A673 (cell line): ENCODE results near the gene KRTAP4-5. TPM values are rescaled to one million over a fixed set of nuclear protein-coding genes. Genes with fewer than 3 reads are reported as not detected.

Experiments
- BruUV-seq: library from RNA; stranded (reverse); fragments of 400-500 nt; replicated peaks from 2 replicates; lab custom pipeline; 2021; lab: Mats Ljungman, UMichigan
- CTCF ChIA-PET: fragments of 300-600 bp; sonication (Branson Sonifier 250); formaldehyde crosslinking; loops from one replicate; lab custom pipeline; 2022; ENCODE audit warnings: antibody characterized with exemption; lab: Charles Lee
- POLR2A ChIA-PET: fragments of 300-600 bp; sonication (Branson Sonifier 250); formaldehyde crosslinking; loops from one replicate; lab custom pipeline; 2022; ENCODE audit warnings: antibody characterized with exemption; ENCODE audit not compliant: low non-redundant PET; lab: Charles Lee
- DNase-seq: peaks from one replicate; pipeline ENCODE4 v3.0.0-alpha.2; 2015; ENCODE audit warnings: low spot score
- H3K27ac ChIP-seq: fragments of 200-600 bp; sonication (generic); 2 replicates; pipeline ENCODE4 v1.5.1; 2016; ENCODE audit warnings: mixed run types, low read depth, mild to moderate bottlenecking, mixed read lengths, antibody characterized with exemption, low read length; ENCODE audit not compliant: poor library complexity, severe bottlenecking
- H3K27me3 ChIP-seq: fragments of 200-600 bp; sonication (generic); replicated peaks from 2 replicates; pipeline ENCODE4 v1.6.1; 2017; ENCODE audit warnings: mixed run types, low read depth, mild to moderate bottlenecking, mixed read lengths, antibody characterized with exemption, low read length; ENCODE audit not compliant: insufficient read depth, poor library complexity
- H3K36me3 ChIP-seq: fragments of 200-600 bp; sonication (generic); 2 replicates; pipeline ENCODE4 v1.6.1; 2016; ENCODE audit warnings: mixed run types, mild to moderate bottlenecking, mixed read lengths, antibody characterized with exemption, low read length; ENCODE audit not compliant: insufficient read depth, poor library complexity, severe bottlenecking
- H3K4me1 ChIP-seq: fragments of 200-600 bp; sonication (generic); 2 replicates; pipeline ENCODE4 v1.6.1; 2017; ENCODE audit warnings: mixed run types, mild to moderate bottlenecking, mixed read lengths, antibody characterized with exemption, low read length; ENCODE audit not compliant: insufficient read depth, poor library complexity, severe bottlenecking
- H3K4me3 ChIP-seq: fragments of 200-600 bp; sonication (generic); 2 replicates; pipeline ENCODE4 v1.5.1; 2016; ENCODE audit warnings: low read depth, mixed run types, mild to moderate bottlenecking, mixed read lengths, low read length; ENCODE audit not compliant: poor library complexity, severe bottlenecking
- H3K9me3 ChIP-seq: fragments of 200-600 bp; sonication (generic); 2 replicates; pipeline ENCODE4 v1.6.1; 2016; ENCODE audit warnings: mixed run types, low read depth, mild to moderate bottlenecking, mixed read lengths, antibody characterized with exemption, low read length; ENCODE audit not compliant: poor library complexity, severe bottlenecking
- CTCF ChIP-seq: fragments of 300-800, 200-600 bp; sonication (generic); conservative IDR thresholded peaks from 2 replicates; pipeline ENCODE4 v1.5.1; 2017; ENCODE audit warnings: low read depth, mild to moderate bottlenecking, antibody characterized with exemption, low read length, moderate library complexity, mixed read lengths
- EZH2 ChIP-seq: fragments of 200-600 bp; sonication (generic); IDR thresholded peaks from 2 replicates; pipeline ENCODE4 v1.6.1; 2017; ENCODE audit warnings: borderline replicate concordance, low read depth, mild to moderate bottlenecking, mixed read lengths, antibody characterized with exemption, low read length; ENCODE audit not compliant: poor library complexity, severe bottlenecking
- intact Hi-C: fragments of 100-400 bp; cut with micrococcal nuclease; formaldehyde crosslinking; loops from one replicate; pipeline ENCODE4 v1.10.0; 2022; ENCODE audit not compliant: unreplicated experiment
- total RNA-seq: library from RNA; stranded (reverse); gene quantifications from 2 replicates; pipeline ENCODE4 v1.2.3, GENCODE V29; 2021

Gene KRTAP4-5
- total RNA-seq, 1 experiment from 2014 or later = not detected

- intact Hi-C loops = no loop called here
- no peak overlapping the region for H3K4me3 ChIP-seq
- DNase-seq = no peak
- H3K27me3 ChIP-seq = no peaks in the 10 kb centered on the region
- ChIA-PET CTCF (no interaction called here), POLR2A (no interaction called here)
- BruUV-seq = no TSS peak
- no peaks in the 10 kb centered on the region for H3K4me1 ChIP-seq
- no peak for TF ChIP-seq CTCF
- TF ChIP-seq EZH2 = no peak
- H3K27ac ChIP-seq = no peak overlapping the region
- no peaks in the 10 kb centered on the region for H3K36me3 ChIP-seq
- H3K9me3 ChIP-seq = no peaks in the 10 kb centered on the region
Measured at GRCh38 chr17:41178843-41179616, 29.4 kb upstream of the KRTAP4-5 start.

DNA sequence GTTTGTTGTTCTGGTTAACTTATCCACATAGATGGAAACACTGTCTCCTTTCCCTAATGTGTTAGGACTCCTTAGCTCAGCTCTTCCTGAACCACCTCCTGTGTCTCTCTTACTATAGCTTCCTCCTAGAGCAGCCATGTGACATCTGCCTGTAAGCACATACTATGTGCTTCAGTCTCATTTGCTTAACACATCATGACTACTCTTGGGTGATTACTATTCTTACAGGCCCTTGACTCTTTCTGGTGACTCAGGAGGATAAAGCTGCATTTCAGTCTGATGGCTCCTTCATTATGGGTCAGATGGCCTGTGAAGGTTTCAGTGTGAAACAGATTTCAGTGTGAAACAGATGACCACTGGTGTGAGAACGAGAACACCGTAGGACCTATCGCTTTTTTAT, 28.7 kb upstream of the KRTAP4-5 start:
- no peaks in the 10 kb centered on the region for H3K9me3 ChIP-seq
- no TSS peak for BruUV-seq
- DNase-seq = no peak

GRCh38 chr17:41177727-41178271, 28.2 kb upstream of the KRTAP4-5 start, which contains the start of gene KRTAP4-2:
Gene KRTAP4-2, minus strand, starts transcription at chr17:41178221. Its CDS starts 57 bp downstream, at chr17:41178164.
- no peak for TF ChIP-seq EZH2
- no peak for TF ChIP-seq CTCF
- no peaks in the 10 kb centered on the region for H3K27me3 ChIP-seq
- no peak within 1 kb of the TSS for H3K27ac ChIP-seq
- no peak for DNase-seq
- intact Hi-C loops = no loop called here
- no TSS peak for BruUV-seq
- POLR2A ChIA-PET = no interaction called here
- no peaks in the 10 kb centered on the region for H3K36me3 ChIP-seq
- CTCF ChIA-PET = no interaction called here
- H3K4me1 ChIP-seq = no peaks in the 10 kb centered on the region
- no peak within 1 kb of the TSS for H3K4me3 ChIP-seq
- H3K9me3 ChIP-seq = no peaks in the 10 kb centered on the region

More for the DNA sequence above, 28.7 kb upstream of the KRTAP4-5 start:
- Histone ChIP-seq H3K4me3 (no peak overlapping the region), H3K36me3 (no peaks in the 10 kb centered on the region), H3K4me1 (no peaks in the 10 kb centered on the region), H3K27me3 (no peaks in the 10 kb centered on the region), H3K27ac (no peak overlapping the region)
- intact Hi-C loops = no loop called here
- CTCF ChIA-PET = no interaction called here
- POLR2A ChIA-PET = no interaction called here
- no peak for TF ChIP-seq CTCF
- TF ChIP-seq EZH2 = no peak
